Aorta (tissue), 5 donors: ENCODE data around the gene BRINP1. TPM values are rescaled to one million over a fixed set of nuclear protein-coding genes. Genes with fewer than 3 reads are reported as not detected.

ENCODE experiments used
- ATAC-seq: fragments of 200-7000 bp; cut with Tn5 transposase; one replicate; pipeline ENCODE4 v1.9.1; 2022; ENCODE audit warnings: moderate library complexity; ENCODE audit not compliant: low FRiP score
- DNase-seq, 2 donors: peaks; one replicate each; pipeline ENCODE4 v3.0.0-alpha.2; 2020
- H3K27ac ChIP-seq, 2 donors: one replicate each; pipeline ENCODE4 v1.5.1; 2013; ENCODE audit warnings: low read length in 2 of 2, mild to moderate bottlenecking in 2 of 2, moderate library complexity in 2 of 2, control low read depth in 1 of 2, inconsistent platforms in 1 of 2, low read depth in 1 of 2
- H3K27me3 ChIP-seq, 2 donors: one replicate each; pipeline ENCODE4 v1.6.1; 2013; ENCODE audit warnings: control low read depth in 1 of 2, low read length in 1 of 2, mild to moderate bottlenecking in 1 of 2, moderate library complexity in 1 of 2; ENCODE audit not compliant: insufficient read depth in 2 of 2, control insufficient read depth in 1 of 2
- H3K36me3 ChIP-seq, 2 donors: one replicate each; pipeline ENCODE4 v1.6.1; 2013; ENCODE audit warnings: control low read depth in 1 of 2, low read length in 1 of 2, mild to moderate bottlenecking in 1 of 2; ENCODE audit not compliant: insufficient read depth in 2 of 2, control insufficient read depth in 1 of 2
- H3K4me1 ChIP-seq, 2 donors: one replicate each; pipeline ENCODE4 v1.6.1; 2013; ENCODE audit warnings: low read length in 2 of 2, control low read depth in 1 of 2, mild to moderate bottlenecking in 1 of 2, moderate library complexity in 1 of 2; ENCODE audit not compliant: insufficient read depth in 2 of 2, control insufficient read depth in 1 of 2
- H3K4me3 ChIP-seq, 2 donors: one replicate each; pipeline ENCODE4 v1.5.1; 2013; ENCODE audit warnings: low read length in 2 of 2, control low read depth in 1 of 2, mild to moderate bottlenecking in 1 of 2
- H3K9me3 ChIP-seq: one replicate; pipeline ENCODE4 v1.6.1; 2013; ENCODE audit warnings: mild to moderate bottlenecking, low read length; ENCODE audit not compliant: control insufficient read depth
- WGBS, 2 donors: extraction: QIAGEN DNeasy Blood & Tissue Kit; methylation state at CpG; one replicate each; pipeline ENCODE4 v1.1.7; 2013; 5-methylcytosine and 5-hydroxymethylcytosine counted together
- intact Hi-C, 2 donors: fragments of 100-400 bp; cut with DNase I; formaldehyde crosslinking; loops; one replicate each; pipeline versions ENCODE4 v1.14.2 to v1.15.0; 2022
- polyA plus RNA-seq, 2 donors: library from polyadenylated mRNA; stranded (reverse); fragments of 200-250 nt; gene quantifications; one replicate each; pipeline ENCODE4 v1.2.3, GENCODE V29; 2013
- total RNA-seq, 2 donors: library from RNA; stranded (reverse); fragmentation: NEBNext Ultra II Directional; extraction: Animal tissue kit (Norgen Biotek cat#: 25700); gene quantifications; one replicate each; pipeline ENCODE4 v1.2.1, GENCODE V29; 2021
- donor health status: healthy with polysubstance abuse.
- donor health status: Bipolar disorder and iron deficiency.
- donor health status: DM: no; HTN: no; CAD: no.
- donor health status: DM: no; HTN: no; CAD: no.
- donor health status: DM: yes; HTN: yes; CAD: no.

Gene BRINP1
- total and polyA plus RNA-seq, 4 donors: 0.23 to 5.0 (median 0.55) TPM

GRCh38 chr9:119375892-119376291 is 6.7 kb upstream of the BRINP1 start:
- no peaks in the 10 kb centered on the region for H3K4me1 ChIP-seq
- intact Hi-C loops: no loop called here
- DNase-seq (no peak), ATAC-seq (no peak)
- 32% methylated on average over 3 of the region's 3 CpGs for WGBS, 2 donors
- no peak overlapping the region for H3K27ac ChIP-seq
- H3K36me3 ChIP-seq: no peaks in the 10 kb centered on the region
- no peak overlapping the region for H3K4me3 ChIP-seq
- H3K27me3 ChIP-seq: no peaks in the 10 kb centered on the region
- H3K9me3 ChIP-seq: peaks cover 5% of the 10 kb centered on the region

- H3K4me1 ChIP-seq: no peaks in the 10 kb centered on the region
- no peaks in the 10 kb centered on the region for H3K27me3 ChIP-seq
- H3K9me3 ChIP-seq: peaks cover 5% of the 10 kb centered on the region
- H3K4me3 ChIP-seq: no peak overlapping the region
- ATAC-seq (no peak), DNase-seq (no peak)
- WGBS, 2 donors: 91 to 96% methylated on average over 2 of the region's 2 CpGs
- H3K27ac ChIP-seq: no peak overlapping the region
- intact Hi-C loops: no loop called here
- no peaks in the 10 kb centered on the region for H3K36me3 ChIP-seq
These were observed 3.7 kb upstream of the BRINP1 start for GRCh38 chr9:119372951-119373350.

GRCh38 chr9:119370816-119371215 is 1.6 kb upstream of the BRINP1 start:
- H3K4me1 ChIP-seq: no peaks in the 10 kb centered on the region
- no peaks in the 10 kb centered on the region for H3K36me3 ChIP-seq
- WGBS, 2 donors: 1 to 2% methylated on average over 8 of the region's 8 CpGs
- intact Hi-C loops: no loop called here
- peaks cover under 1% of the 10 kb centered on the region for H3K9me3 ChIP-seq
- H3K27me3 ChIP-seq: no peaks in the 10 kb centered on the region
- no peak overlapping the region for H3K27ac ChIP-seq
- ATAC-seq (no peak), DNase-seq (peak; percentile 63 to 82)
- H3K4me3 ChIP-seq: no peak overlapping the region

GRCh38 chr9:119369680-119370366 is 588 bp upstream of the BRINP1 start:
- 3 to 4% methylated on average over 32 of the region's 32 CpGs for WGBS, 2 donors
- DNase-seq (no peak), ATAC-seq (no peak)
- Histone ChIP-seq H3K4me1 (no peaks in the 10 kb centered on the region), H3K27me3 (no peaks in the 10 kb centered on the region), H3K4me3 (no peak overlapping the region), H3K27ac (no peak overlapping the region), H3K36me3 (no peaks in the 10 kb centered on the region), H3K9me3 (no peaks in the 10 kb centered on the region)
- intact Hi-C loops: no loop called here

GRCh38 chr9:119368179-119368578 is 1.1 kb downstream of the BRINP1 start:
- intact Hi-C loops: no loop called here
- DNase-seq (no peak), ATAC-seq (no peak)
- no peaks in the 10 kb centered on the region for H3K27me3 ChIP-seq
- no peaks in the 10 kb centered on the region for H3K9me3 ChIP-seq
- H3K36me3 ChIP-seq: no peaks in the 10 kb centered on the region
- no peak overlapping the region for H3K4me3 ChIP-seq
- no peak overlapping the region for H3K27ac ChIP-seq
- WGBS, 2 donors: 1 to 2% methylated on average over 10 of the region's 10 CpGs
- no peaks in the 10 kb centered on the region for H3K4me1 ChIP-seq

- no peak for ATAC-seq
- Histone ChIP-seq H3K4me1 (no peaks in the 10 kb centered on the region), H3K27ac (no peak overlapping the region), H3K9me3 (no peaks in the 10 kb centered on the region), H3K4me3 (no peak overlapping the region), H3K27me3 (no peaks in the 10 kb centered on the region), H3K36me3 (no peaks in the 10 kb centered on the region)
- intact Hi-C loops: no loop called here
- WGBS, 2 donors: 9 to 12% methylated on average over 7 of the region's 7 CpGs
- DNase-seq: no peak
These were observed 1.6 kb downstream of the BRINP1 start for GRCh38 chr9:119367683-119368075.

- H3K36me3 ChIP-seq: no peaks in the 10 kb centered on the region
- ATAC-seq (no peak), DNase-seq (no peak)
- H3K9me3 ChIP-seq: no peaks in the 10 kb centered on the region
- H3K27ac ChIP-seq: no peak overlapping the region
- H3K4me3 ChIP-seq: no peak overlapping the region
- 45 to 54% methylated on average over 9 of the region's 9 CpGs for WGBS, 2 donors
- intact Hi-C loops: no loop called here
- H3K27me3 ChIP-seq: no peaks in the 10 kb centered on the region
- no peaks in the 10 kb centered on the region for H3K4me1 ChIP-seq
These were observed 2.1 kb downstream of the BRINP1 start for GRCh38 chr9:119366909-119367682.

GRCh38 chr9:119365291-119366027 is 3.8 kb downstream of the BRINP1 start:
- Histone ChIP-seq H3K27ac (no peak overlapping the region), H3K9me3 (no peaks in the 10 kb centered on the region), H3K4me1 (no peaks in the 10 kb centered on the region), H3K27me3 (no peaks in the 10 kb centered on the region), H3K4me3 (no peak overlapping the region), H3K36me3 (no peaks in the 10 kb centered on the region)
- WGBS, 2 donors: 16% methylated on average over 9 of the region's 9 CpGs
- ATAC-seq: no peak
- intact Hi-C loops: no loop called here
- DNase-seq: no peak
